Fibroblast of lung (primary cell): Measurements from ENCODE around the gene ARID5A.

Experiments used
- CTCF ChIP-seq, 2 donors: IDR thresholded peaks in 1 of 2; conservative IDR thresholded peaks in 1 of 2; 1 replicate in 1 of 2; 2 replicates in 1 of 2; pipeline ENCODE4 v1.5.1; 2011 to 2012; ENCODE audit warnings: low read length in 2 of 2, control low read depth in 1 of 2, inconsistent platforms in 1 of 2, low read depth in 1 of 2, mild to moderate bottlenecking in 1 of 2
- EZH2 ChIP-seq: IDR thresholded peaks from 2 replicates; pipeline ENCODE4 v1.5.1; 2012; ENCODE audit warnings: low read length, control low read depth, mild to moderate bottlenecking; ENCODE audit errors: missing control alignments

GRCh38 chr2:96491860-96492497, 44.6 kb upstream of the ARID5A start:
- no peak for TF ChIP-seq CTCF (conservative IDR thresholded peaks at IDR 0.05 in 1 of 2, IDR thresholded peaks at IDR 0.05 in 1 of 2; ENCODE audit: low read depth in 1 of 2, low read length in 2 of 2)
- no peak for TF ChIP-seq EZH2
